Endothelial cell of umbilical vein (primary cell): Measurements from ENCODE around the gene SLC26A3. TPM values are rescaled to one million over a fixed set of nuclear protein-coding genes. Genes with fewer than 3 reads are reported as not detected.

Source experiments
- BruUV-seq: library from RNA; stranded (reverse); fragments of 400-500 nt; replicated peaks from 2 replicates; lab custom pipeline; 2021; lab: Mats Ljungman, UMichigan
- CTCF ChIA-PET: fragments of 300-600, 350-600 bp; sonication (Branson Sonifier 250); formaldehyde crosslinking; loops from one replicate; lab custom pipeline; 2021; ENCODE audit warnings: antibody characterized with exemption, inconsistent platforms; lab: Charles Lee
- POLR2A ChIA-PET: fragments of 300-600, 350-600 bp; sonication (Branson Sonifier 250); formaldehyde crosslinking; loops from one replicate; lab custom pipeline; 2021; ENCODE audit warnings: antibody characterized with exemption, inconsistent platforms; lab: Charles Lee
- DNase-seq: peaks from one replicate; pipeline ENCODE4 v3.0.0-alpha.2; 2011; ENCODE audit warnings: low read depth, low spot score
- FAIRE-seq: peaks from 2 replicates; lab custom pipeline; 2011; peaks lifted over from hg19 to GRCh38; lab: Jason Lieb, UNC
- H2AFZ ChIP-seq: 2 replicates; pipeline ENCODE4 v1.6.0; 2012; ENCODE audit warnings: low read depth, low read length, control low read depth, inconsistent platforms
- H3K27ac ChIP-seq: 2 replicates; pipeline ENCODE4 v1.5.1; 2011; ENCODE audit warnings: low read depth, mild to moderate bottlenecking, control low read depth, low read length, moderate library complexity; ENCODE audit not compliant: insufficient read depth
- H3K27me3 ChIP-seq, 2 experiments: 2 replicates each; pipeline versions ENCODE4 v1.6.0 to v1.6.1; 2011; ENCODE audit warnings: low read length in 2 of 2, mixed read lengths in 1 of 2; ENCODE audit not compliant: control insufficient read depth in 2 of 2, insufficient read depth in 2 of 2
- H3K36me3 ChIP-seq, 2 experiments: 2 replicates in 1 of 2; 3 replicates in 1 of 2; pipeline ENCODE4 v1.5.1; 2011; ENCODE audit warnings: low read length in 2 of 2, mild to moderate bottlenecking in 1 of 2, moderate library complexity in 1 of 2; ENCODE audit not compliant: control insufficient read depth in 2 of 2, insufficient read depth in 2 of 2; ENCODE audit errors: extremely low read depth in 1 of 2
- H3K4me1 ChIP-seq: 3 replicates; pipeline ENCODE4 v1.5.1; 2011; ENCODE audit warnings: mild to moderate bottlenecking, low read length; ENCODE audit not compliant: control insufficient read depth, insufficient read depth; ENCODE audit errors: extremely low read depth
- H3K4me2 ChIP-seq: 2 replicates; pipeline ENCODE4 v1.6.1; 2011; ENCODE audit warnings: low read length, control low read depth, mixed read lengths; ENCODE audit not compliant: insufficient read depth
- H3K4me3 ChIP-seq, 3 experiments: fragments of 200-600 bp in 1 of 3; sonication (generic), shearing (Covaris generic) in 1 of 3; replicated peaks in 1 of 3; 2 replicates each; pipeline ENCODE4 v1.5.1; 2011 to 2016; ENCODE audit warnings: control low read depth in 3 of 3, low read length in 3 of 3, mild to moderate bottlenecking in 2 of 3, inconsistent platforms in 1 of 3, low read depth in 1 of 3, moderate library complexity in 1 of 3; ENCODE audit not compliant: insufficient read depth in 1 of 3
- H3K79me2 ChIP-seq: 2 replicates; pipeline ENCODE4 v1.6.0; 2012; ENCODE audit warnings: low read length, inconsistent platforms; ENCODE audit not compliant: control insufficient read depth, insufficient read depth
- H3K9ac ChIP-seq: replicated peaks from 2 replicates; pipeline ENCODE3; 2011; ENCODE audit warnings: low read length, control low read depth; ENCODE audit not compliant: insufficient read depth; ENCODE audit errors: extremely low read depth
- H3K9me1 ChIP-seq: replicated peaks from 3 replicates; pipeline ENCODE4 v1.6.0; 2011; ENCODE audit warnings: mild to moderate bottlenecking, low read length; ENCODE audit not compliant: control insufficient read depth, insufficient read depth; ENCODE audit errors: extremely low read depth
- H3K9me3 ChIP-seq: replicated peaks from 2 replicates; pipeline ENCODE4 v1.5.1; 2012; ENCODE audit warnings: low read length, inconsistent platforms; ENCODE audit not compliant: control insufficient read depth, insufficient read depth
- H4K20me1 ChIP-seq: replicated peaks from 2 replicates; pipeline ENCODE3; 2011; ENCODE audit warnings: mild to moderate bottlenecking, low read length; ENCODE audit not compliant: control insufficient read depth, insufficient read depth; ENCODE audit errors: extremely low read depth
- CTCF ChIP-seq, 2 donors: IDR thresholded peaks; 1 replicate in 1 of 2; 2 replicates in 1 of 2; pipeline ENCODE4 v1.5.1; 2011; ENCODE audit warnings: low read length in 2 of 2, mild to moderate bottlenecking in 2 of 2, moderate library complexity in 2 of 2, control low read depth in 1 of 2, inconsistent platforms in 1 of 2, low read depth in 1 of 2; ENCODE audit not compliant: insufficient read depth in 1 of 2; ENCODE audit errors: extremely low read depth in 1 of 2
- EZH2 ChIP-seq: IDR thresholded peaks from 2 replicates; pipeline ENCODE4 v1.6.1; 2012; ENCODE audit warnings: borderline replicate concordance, low read depth, mild to moderate bottlenecking, moderate library complexity, low read length, inconsistent platforms; ENCODE audit not compliant: severe bottlenecking
- FOS ChIP-seq: IDR thresholded peaks from 2 replicates; pipeline ENCODE4 v1.6.1; 2011; ENCODE audit warnings: mild to moderate bottlenecking, low read length, moderate library complexity, borderline replicate concordance; ENCODE audit not compliant: insufficient read depth
- GATA2 ChIP-seq: IDR thresholded peaks from 2 replicates; pipeline ENCODE4 v1.7.0; 2011; ENCODE audit warnings: low read depth, mild to moderate bottlenecking, moderate library complexity, mixed read lengths, low read length; ENCODE audit not compliant: insufficient read length, insufficient read depth
- MAX ChIP-seq: IDR thresholded peaks from 2 replicates; pipeline ENCODE4 v1.6.1; 2011; ENCODE audit not compliant: insufficient read depth, insufficient read length
- MYC ChIP-seq: IDR thresholded peaks from one replicate; pipeline ENCODE4 v1.6.1; 2011; ENCODE audit warnings: mild to moderate bottlenecking, low read depth, low read length
- POLR2A ChIP-seq: IDR thresholded peaks from 2 replicates; pipeline ENCODE4 v1.6.1; 2012; ENCODE audit warnings: low read depth, mild to moderate bottlenecking, control low read depth, low read length
- dilution Hi-C: fragments of 300-500 bp; cut with MboI; formaldehyde crosslinking; loops from one replicate; pipeline ENCODE4 v1.15.0; 2019; ENCODE audit warnings: low sequenced_read_pairs; ENCODE audit not compliant: extremely low pct_ligation_motif_present
- intact Hi-C: fragments of 100-400 bp; cut with micrococcal nuclease; formaldehyde crosslinking; loops from one replicate; pipeline ENCODE4 v1.10.0; 2022
- polyA plus RNA-seq, 4 experiments: library from polyadenylated mRNA; depleted of rRNA in 3 of 4; stranded (reverse) in 3 of 4; unstranded in 1 of 4; fragments of >200 nt; gene quantifications; 2 replicates each; pipeline versions ENCODE4 v1.2.1 to v1.2.3, GENCODE V29; 2011 to 2012; ENCODE audit warnings: missing spikeins in 1 of 4
- total RNA-seq: library from RNA; stranded (reverse); gene quantifications from 2 replicates; pipeline ENCODE4 v1.2.3, GENCODE V29; 2021

The SLC26A3 gene
- total and polyA plus RNA-seq, 2 donors (not counting 3 experiments of a cell fraction or from before 2014, with no cell fraction given), result not detected

- Histone ChIP-seq H3K79me2 (no peaks in the 10 kb centered on the region), H3K9me1 (no peaks in the 10 kb centered on the region)
- dilution Hi-C loops, result no loop called here
Observed at GRCh38 chr7:107809179-107809578, 6.2 kb upstream of the SLC26A3 start.

More at GRCh38 chr7:107809179-107809578, 6.2 kb upstream of the SLC26A3 start:
- no peak overlapping the region for H3K4me2 ChIP-seq
- TF ChIP-seq MYC, result no peak
- TF ChIP-seq FOS, result no peak
- no peak for TF ChIP-seq EZH2
- no peak for TF ChIP-seq GATA2
- no peak for TF ChIP-seq POLR2A
- no peak for TF ChIP-seq MAX
- TF ChIP-seq CTCF (IDR thresholded peaks at IDR 0.05; ENCODE audit: extremely low read depth in 1 of 2, insufficient read depth in 1 of 2, low read depth in 1 of 2, low read length in 2 of 2), result no peak
- H3K4me3 ChIP-seq, result no peak overlapping the region
- H3K4me1 ChIP-seq, result no peaks in the 10 kb centered on the region
- no peak overlapping the region for H3K27ac ChIP-seq
- BruUV-seq, result no TSS peak
- H4K20me1 ChIP-seq, result no peaks in the 10 kb centered on the region
- DNase-seq, result no peak
- CTCF ChIA-PET, result interaction anchor here (1.6 kb wide), 1 partner anchor 37 kb away, joined by 3 read pairs; no protein-coding TSS in a partner anchor
- H3K27me3 ChIP-seq, result peaks cover 2 to 7% of the 10 kb centered on the region in 2 experiments
- H3K9ac ChIP-seq, result no peak overlapping the region
- POLR2A ChIA-PET, result no interaction called here
- H3K9me3 ChIP-seq, result no peaks in the 10 kb centered on the region
- intact Hi-C loops, result no loop called here
- no peak for FAIRE-seq
- no peak overlapping the region for H2AFZ ChIP-seq
- H3K36me3 ChIP-seq, result no peaks in the 10 kb centered on the region
